NCI-H2227 (cell line): Measurements from ENCODE around the gene AUTS2.
A peak's percentile ranks its signal among the peaks of the same experiment; 100 is the strongest.

Experiments used
- DNase-seq: peaks from one replicate; lab custom pipeline; 2025; ENCODE audit not compliant: unreplicated experiment; lab: John Stamatoyannopoulos, UW

Gene AUTS2

DNA sequence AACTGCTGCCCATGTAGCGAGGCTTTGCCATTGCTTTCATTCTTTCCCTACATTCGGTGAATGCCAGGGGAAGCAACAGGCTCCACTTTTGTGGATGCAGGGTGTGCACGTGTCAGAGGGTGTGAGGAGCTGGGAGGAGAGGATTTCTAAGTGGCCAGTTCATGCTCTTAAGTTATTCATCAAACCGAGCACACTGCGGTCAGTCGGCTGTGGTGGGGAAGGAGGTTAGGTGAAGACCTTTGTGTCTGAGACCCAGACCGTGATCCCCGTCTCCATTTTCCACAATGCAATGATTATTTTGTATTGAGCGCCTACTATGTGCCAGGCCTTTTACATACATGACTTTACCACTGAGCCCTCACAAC lies 1095.0 kb downstream of the AUTS2 start:
- DNase-seq = peak; percentile 54

DNA sequence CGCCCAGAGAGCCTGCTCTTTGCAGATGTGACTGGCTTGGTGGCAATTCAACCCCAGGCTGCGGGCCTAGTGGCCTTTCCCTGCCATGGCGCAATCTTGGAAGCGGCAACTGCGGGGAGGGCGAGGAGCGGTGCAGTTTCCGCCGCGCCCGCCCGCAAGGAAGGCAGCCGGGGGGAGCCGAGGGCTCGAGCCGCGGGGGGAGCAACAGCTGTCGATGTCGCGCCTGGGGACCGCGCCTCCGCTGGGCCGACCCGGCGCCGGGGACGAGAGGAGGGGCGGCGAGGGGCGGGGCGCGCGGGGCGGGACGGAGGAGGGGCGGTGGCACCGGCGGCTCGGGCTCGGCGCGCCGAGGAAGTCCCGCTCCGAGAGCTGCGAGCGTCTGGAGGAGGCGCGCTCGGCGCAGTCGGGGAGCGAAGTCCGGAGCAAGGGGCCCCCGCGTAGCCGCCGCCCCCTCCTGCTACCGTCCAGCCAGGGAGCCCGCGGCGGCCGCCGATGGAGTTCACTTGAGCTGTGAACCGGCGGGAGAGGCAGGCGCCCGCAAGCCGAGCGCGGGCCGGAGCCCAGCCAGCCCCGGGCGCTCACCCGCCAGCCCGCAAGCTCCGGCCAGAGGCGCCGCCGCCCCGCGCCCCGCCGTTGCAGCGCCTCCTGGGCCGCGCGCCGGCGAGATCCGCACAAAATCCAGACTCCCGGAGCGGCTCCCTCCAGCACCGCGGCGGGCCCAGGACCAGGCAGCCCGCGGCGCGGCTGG lies 1095.6 kb downstream of the AUTS2 start:
- DNase-seq = peak; percentile 85

DNA sequence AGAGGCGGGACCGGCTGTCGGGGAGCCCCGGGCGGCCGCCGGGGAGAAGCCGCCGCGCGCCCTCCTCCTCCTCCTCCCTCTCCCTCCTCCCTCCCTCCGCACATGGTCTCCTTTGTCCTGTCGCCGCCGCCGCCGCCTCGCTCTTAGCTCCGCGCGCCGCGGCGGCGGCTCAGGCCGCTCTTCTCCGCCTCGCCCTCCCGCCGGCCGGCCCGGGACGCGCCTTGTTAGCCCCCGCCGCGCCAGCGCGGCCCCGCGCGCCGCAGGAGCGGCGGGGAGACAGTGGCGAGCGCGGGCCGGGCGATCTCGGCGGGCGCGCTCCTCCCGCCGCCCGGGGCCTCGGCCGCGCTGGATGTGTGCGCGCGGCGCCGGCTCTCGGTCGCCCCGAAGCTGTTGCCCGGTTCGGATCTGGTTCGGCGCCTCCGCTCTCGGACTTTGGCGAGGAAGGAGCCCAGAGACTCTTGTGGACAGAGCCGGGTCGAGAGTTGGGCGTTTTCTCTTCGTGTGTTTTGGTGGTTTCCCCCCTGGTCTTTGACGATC lies 1096.2 kb downstream of the AUTS2 start:
- peak; percentile 71 for DNase-seq

DNA sequence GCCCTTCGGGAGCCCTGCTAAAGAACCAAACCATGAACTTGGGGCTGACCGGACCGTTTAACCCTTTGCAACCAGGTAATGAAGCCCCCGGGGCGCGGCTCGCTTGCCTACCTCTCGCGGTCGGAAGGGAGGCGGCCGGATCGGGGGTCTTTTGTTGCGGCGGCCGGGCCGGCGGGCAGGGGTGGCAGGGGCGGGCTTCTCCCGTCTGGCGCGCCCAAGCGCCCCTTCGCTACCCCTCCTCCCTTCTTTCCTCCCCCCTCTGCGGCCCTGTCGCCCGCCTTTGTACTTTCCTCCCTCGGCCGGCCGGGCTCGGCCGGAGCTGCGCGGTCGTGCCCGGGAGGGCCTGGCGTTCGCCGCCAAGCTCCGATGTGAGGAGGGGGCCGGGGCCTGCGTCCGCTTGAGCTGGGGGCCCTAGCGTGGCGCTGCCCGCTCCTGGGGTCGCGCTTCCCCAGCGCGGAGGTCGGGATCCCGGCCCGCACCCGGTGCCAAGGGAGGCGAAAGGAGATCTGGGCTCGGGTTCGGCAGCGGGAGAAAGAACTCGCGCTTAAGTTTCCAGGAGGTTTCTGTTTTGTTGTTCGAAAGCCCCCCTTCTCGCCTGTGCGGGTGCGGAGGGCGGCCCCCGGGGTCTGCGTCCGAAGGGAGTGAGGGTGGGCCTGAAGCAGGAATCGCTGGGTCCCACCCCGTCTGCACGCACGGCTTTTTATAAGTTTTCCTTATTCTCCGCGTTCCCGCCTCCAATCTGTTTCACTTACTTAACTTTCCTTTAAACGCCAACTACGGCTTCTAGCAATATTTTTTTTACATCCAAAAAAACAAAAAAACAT lies 1096.9 kb downstream of the AUTS2 start:
- DNase-seq = peak; percentile 48

DNA sequence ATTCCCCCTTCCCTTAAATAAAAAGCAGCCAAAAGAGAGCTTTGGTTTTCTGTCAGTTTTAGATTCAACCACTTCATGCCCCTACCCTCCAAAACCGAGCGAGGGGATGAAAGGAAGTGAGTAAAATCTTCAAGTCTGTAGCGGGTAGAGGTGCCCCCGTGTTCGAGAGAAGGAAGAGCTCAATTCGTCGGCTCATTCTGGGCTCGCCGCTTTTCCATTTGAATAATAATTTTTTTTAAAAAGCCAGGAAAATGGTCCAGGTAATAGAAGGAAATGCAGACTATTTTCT lies 1097.5 kb downstream of the AUTS2 start:
- peak; percentile 15 for DNase-seq

DNA sequence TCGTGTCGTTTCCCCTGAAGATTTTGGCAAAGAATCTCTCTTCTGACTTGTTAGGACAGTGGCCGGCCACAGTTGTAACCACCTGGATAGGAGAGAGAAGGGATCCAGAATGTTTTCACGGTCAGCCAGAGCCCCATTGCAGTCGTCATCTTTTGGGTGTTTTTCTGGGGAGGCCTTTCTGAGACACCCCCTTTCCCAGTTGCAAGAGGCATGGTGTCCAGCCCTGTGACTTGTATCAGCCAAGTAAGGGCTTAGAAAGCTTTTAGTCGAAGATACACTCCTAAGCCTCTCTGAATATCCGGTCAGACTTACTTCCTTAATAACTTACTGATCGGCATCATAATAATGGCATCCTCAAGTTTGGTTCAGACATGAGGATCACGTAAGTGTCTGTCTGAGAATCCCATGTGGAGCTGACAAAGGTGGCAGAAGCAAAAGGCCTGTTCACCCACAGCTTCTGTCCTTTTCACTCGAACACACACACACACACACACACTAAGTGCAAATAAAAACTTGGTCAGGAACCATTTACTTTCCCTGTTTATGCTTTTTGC lies 1098.0 kb downstream of the AUTS2 start:
- DNase-seq = no peak

DNA sequence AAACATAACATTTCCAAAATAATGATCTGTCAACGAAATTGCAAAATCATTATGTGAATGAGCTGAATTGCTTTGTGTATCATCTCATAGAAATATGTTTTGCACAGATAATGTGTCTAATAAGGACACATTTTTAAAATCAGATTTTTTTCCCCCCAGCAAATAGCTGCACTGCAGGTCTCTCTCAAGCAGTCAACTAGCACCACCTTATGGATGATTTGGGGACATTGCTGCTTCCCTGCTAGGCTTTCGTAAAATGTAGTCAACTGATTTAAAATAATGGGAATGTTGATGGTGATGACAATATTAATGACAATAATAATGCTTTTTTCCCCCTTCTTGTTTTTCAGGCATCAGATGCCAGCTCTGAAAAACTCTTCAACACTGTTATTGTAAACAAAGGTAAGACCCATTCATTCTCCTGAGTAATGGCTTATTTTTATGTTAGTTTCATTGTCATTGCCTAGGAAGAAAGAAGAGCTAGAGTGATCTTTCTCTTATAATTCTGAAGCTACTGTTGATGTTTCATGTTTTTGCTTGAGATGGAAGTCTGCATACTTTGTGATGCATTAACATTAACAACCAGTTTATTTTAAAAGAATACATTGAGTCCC lies 1100.1 kb downstream of the AUTS2 start:
- peak; percentile 63 for DNase-seq

DNA sequence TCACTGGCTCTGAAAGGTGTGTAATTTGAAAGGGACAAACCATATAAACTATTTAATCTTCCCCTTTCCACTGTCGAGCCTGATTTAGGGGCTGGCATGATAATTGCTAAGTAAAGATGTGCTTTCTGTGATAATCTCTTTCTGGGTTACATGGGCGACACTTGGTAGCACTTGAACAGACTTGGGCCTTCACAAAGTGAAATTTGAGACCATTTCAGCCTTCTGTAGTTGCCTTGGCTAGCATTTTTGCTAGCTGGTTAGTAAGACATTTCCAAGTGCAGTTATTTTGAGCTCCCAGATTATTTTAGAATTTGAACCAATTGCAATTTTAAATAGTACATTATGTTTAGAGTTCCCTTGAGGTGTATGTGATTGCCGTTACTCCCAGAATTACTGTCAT lies 1101.0 kb downstream of the AUTS2 start:
- DNase-seq = no peak

DNA sequence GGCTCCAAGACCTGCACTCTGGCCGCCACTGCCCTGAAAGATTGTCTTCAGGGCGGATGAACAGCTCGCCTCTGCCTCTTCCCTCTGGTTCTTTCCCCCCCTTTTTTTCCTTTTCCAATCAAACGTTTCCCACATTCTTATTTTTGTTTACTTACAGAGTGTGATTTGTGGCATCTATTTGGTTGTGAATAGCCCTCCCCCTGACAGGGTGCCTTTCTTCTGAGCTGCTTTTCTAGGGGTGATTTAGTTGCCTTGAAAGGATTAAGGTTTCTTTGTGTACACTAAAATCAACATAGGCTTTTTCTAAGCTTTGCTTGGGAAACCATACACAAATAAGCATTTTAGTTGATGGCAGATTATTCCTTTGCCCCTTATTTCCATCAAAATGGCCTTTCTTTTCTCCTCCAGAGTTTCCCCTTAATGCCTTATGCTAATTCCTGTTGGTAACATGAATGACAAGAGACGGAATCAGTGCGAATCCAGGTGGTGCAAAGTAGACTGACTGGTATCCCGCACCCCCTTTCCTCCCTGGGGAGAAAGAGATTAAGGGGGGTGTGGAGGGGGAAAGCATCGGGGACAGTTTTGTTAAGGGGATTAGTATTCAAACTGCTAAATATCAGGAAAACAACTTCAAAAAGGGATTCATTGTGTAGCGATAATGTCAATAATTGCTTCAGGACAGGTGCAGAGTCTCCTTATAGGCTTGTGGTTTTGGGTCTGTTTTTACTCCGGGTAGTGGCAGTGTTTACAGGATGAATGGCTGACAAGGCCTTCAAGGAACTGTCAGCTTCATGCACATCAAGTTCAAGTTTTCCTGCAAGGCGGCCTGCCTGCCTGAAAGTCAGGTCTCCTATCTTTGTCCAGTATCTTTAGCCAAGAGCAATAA lies 1102.0 kb downstream of the AUTS2 start:
- DNase-seq = no peak

DNA sequence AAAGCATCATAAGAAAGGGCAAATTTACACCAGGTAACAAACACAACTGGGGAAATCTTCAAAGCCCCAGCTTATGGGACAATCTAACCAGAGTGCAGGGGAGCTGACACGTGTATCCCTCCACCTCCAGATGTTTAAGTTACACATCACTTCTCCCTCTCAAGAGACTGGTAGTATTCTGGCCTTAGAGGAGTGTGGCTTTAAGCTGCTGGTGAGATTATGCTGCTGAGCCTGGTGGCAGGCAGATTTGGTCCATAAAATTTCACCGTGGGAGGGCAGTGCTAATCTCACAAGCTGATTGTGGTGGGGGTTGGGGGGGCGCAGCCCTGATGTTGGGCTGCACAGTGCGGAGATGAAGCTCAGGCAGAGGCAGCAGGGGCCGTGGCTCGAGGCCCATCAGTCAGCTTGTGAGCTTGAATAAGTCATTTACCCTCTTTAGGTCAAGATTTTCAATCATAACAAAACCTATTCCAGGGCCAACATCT lies 1102.7 kb downstream of the AUTS2 start:
- DNase-seq = no peak

DNA sequence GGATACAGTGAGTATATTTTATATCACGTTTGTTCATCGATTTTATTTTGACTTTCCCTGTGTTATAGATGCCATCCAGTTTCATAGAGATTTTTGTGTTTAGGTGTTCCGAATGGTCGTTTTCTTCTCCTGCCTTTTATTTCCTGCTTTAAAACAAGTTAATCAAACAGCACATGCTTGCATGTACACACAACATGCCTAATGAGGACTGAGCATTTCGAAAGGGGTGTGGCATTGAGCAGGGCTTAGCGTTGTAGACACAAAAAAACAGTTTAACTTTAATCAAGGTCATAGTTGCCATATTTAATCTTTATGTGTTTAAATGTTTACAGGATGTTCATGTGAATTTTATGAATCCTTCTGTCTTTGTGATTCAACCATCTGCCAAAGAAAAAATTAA lies 1103.2 kb downstream of the AUTS2 start:
- no peak for DNase-seq

DNA sequence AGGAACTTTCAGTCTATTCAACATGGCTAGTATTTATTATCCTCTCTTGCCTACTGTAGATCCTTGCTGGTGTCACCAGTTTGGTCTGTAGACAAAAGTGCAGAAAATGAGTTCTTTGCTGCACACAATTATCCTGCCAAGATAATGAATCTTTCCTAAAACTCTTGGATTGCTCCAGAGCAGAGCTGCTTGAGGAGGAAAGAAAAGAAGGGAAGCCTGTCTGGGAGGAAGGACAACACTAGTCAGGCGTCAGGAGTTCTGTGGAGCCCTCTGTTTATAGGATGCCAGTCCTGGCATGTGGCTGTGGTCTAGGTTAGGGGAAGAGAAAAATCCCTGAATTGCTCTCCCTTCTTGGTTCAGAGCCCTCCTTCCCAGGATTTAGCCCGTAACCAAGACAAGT lies 1103.7 kb downstream of the AUTS2 start:
- DNase-seq = no peak

DNA sequence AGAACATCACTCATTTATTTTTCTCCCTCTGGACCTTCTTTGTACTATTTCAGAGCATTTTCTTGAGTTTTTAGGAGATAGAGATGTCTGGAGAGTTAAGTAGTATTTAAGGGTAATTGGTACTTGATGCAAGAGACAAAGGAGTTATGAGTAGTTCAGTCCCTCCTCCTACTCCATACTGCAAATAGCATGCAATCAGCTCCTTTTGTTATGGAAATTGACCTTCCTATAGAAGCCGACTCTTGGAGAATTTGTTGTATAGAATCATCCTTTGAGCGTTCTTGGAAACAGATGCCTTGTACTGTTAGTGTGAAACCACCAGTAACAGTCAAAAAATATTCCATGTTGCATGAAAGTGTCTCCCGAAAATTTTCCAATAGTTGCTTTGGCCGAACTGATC lies 1105.5 kb downstream of the AUTS2 start:
- DNase-seq = peak; percentile 77

DNA sequence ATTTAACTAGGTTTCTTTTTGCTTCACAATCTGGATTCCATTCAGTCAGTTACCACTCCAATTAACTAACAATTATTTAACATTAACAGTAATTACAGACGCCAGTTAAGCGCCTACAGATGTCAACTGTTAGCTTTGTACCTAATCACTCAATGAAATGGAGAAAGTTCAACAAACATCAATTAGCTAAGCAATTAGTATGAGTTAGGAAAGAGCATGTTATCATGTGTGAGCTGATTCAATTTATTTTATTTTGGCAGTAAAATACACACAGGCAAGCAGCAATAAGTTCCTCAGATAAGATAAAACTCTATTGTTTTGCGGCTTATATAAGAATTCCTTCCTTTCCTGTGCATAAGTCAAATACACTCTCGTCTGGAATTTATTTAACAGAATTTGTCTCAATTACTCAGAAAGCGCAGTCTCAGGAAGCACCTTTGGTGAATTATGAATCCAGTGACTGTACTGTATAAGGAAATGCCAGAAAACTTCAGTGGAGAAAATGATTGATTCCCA lies 1106.6 kb downstream of the AUTS2 start:
- DNase-seq = no peak

DNA sequence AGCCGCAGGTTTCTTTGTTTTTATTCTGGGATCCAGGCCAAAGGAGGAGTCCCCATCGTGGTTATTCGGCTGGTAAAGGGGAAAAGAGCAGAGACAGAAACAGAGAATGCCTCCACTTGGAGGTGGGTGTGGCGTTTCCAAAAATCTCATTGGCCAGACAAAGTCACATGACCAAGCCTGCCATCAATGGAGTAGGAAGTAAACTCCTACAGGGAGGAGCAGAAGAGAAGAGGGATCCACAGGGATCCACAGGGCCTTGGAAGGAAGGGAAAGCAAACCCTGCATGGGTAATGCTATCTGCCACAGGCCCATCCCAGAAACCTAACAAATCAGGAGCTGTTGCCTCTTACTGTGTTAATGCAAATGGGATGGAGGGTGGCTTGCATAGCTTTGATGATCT lies 1107.9 kb downstream of the AUTS2 start:
- no peak for DNase-seq

DNA sequence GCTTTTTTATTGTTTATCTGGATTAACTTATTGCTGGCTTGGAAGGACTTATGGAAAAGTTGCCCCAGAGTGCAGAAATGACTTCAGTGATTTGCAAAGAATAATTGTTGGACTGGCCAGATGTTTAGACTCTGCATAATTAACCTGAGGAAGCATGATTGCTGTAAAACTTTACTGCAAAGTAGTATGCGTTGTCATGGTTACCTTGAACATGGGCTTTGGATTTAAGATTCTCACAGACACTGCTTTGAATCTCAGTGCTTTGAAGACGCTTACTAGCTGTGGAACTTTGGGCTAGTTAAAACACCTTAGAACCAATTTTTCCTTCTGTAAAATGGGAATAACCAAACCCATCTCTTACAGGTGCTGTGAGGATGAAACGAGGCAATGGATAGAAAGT lies 1108.4 kb downstream of the AUTS2 start:
- no peak for DNase-seq

DNA sequence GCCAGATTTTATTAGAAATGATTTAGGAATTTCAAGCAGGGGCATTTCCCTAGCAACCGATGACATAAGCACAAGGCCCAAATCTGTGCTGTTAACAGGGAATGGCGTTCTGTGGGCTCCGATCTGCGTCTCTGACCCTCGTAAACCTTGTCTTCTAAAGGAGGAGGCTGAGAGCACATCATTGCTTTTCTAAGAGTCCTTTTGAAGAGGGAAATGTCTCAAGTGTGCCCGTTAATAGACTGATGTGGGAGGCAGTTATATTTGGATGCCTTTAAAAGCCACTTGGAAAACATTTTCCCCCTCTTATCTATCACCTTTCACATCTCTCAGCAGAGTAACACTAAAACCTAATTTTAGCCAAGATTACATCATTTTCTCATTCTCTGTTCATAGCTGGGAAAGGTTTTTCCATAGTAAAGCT lies 1109.6 kb downstream of the AUTS2 start:
- DNase-seq = peak; percentile 90

DNA sequence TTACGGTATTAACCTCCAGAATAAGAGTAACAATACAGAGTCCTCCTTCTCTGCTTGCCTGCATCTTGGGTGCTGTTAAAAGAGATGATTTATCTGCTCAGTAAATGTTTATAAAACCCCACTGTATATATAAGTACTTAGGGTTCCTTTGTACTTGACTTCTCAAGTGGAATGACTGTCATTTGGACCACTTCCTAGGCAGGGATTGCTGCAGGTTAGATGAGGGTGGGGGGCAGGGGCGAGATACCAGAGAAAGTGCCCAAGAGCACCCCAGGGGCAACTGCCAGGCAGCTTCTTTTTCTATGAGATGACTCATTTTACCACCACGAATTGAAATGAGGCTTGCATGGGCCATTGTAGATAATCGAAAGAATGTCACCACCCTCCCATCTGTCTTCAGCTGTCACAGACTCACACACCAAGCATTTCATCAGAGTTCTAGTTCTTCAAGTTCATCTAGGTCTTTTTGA lies 1111.8 kb downstream of the AUTS2 start:
- DNase-seq = peak; percentile 29

DNA sequence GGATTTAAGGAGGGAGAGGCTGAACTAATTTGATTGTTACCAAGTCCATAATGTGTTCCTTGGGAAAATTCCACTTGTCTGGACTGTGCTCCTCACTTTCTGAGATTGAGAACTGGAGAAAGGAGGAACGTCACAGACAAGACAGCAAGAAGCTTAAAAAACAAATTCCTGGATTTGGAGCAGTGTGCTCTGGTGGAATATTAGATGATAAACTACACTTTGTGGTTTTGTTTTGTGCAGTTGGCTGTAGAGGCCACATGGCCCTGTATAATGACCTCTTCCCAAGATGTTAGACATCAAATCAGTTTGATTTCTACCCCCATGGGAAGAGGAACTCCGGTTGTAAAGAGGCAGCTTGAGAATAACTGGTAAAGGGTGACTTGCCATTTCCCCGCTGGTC lies 1112.4 kb downstream of the AUTS2 start:
- DNase-seq = no peak

DNA sequence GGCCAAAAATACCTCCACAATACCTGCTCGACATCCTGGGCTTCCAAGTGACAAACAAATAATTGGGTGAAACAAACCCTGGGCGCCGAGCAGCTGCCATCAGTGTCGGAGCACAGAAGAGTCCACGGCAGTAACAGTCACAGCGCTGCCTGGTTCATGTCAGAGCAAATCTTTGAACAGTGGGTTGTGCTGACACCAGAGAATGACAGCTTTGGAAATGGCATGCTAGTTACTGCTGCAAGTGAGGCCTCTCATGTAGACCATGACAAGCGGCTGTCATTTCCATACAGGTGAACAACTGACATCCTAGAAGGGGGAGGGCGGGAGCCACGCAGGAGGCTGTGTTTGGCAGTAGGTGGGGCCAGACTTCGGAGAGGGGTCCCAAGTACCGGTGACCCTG lies 1113.2 kb downstream of the AUTS2 start:
- DNase-seq = no peak
